K562 (cell line): ENCODE results near the gene FGFBP2. TPM values are rescaled to one million over a fixed set of nuclear protein-coding genes. Genes with fewer than 3 reads are reported as not detected.

Experiments
- ATAC-seq: fragments of 200-7000 bp; cut with Tn5 transposase; 3 replicates; pipeline ENCODE4 v1.9.1; 2020; ENCODE audit warnings: moderate library complexity
- BruUV-seq: library from RNA; stranded (reverse); fragments of 400-500 nt; replicated peaks from 2 replicates; lab custom pipeline; 2021; lab: Mats Ljungman, UMichigan
- CTCF ChIA-PET: fragments of 300-600 bp; formaldehyde crosslinking; extraction: SDS; loops from one replicate; lab custom pipeline; 2021; ENCODE audit warnings: low intra/inter-chr PET ratio; lab: Yijun Ruan, JAX
- POLR2A ChIA-PET: fragments of 300-600, 350-650 bp; sonication (Branson Sonifier 250); formaldehyde crosslinking; extraction: SDS; loops from one replicate; lab custom pipeline; 2021; ENCODE audit warnings: antibody characterized with exemption, inconsistent platforms; lab: Yijun Ruan, JAX
- DNase-seq, 4 experiments: peaks; one replicate each; pipeline versions ENCODE4 v3.0.0 to v3.0.0-alpha.2; 2011 to 2018; ENCODE audit warnings: low spot score in 3 of 4, mixed read lengths in 3 of 4; ENCODE audit errors: extremely low read depth in 1 of 4
- FAIRE-seq: peaks from 2 replicates; lab custom pipeline; 2011; peaks lifted over from hg19 to GRCh38; lab: Jason Lieb, UNC
- H2AFZ ChIP-seq: 2 replicates; pipeline ENCODE4 v1.6.0; 2011; ENCODE audit warnings: low read depth, low read length, control low read depth, inconsistent platforms
- H3K27ac ChIP-seq: fragments of 200-600 bp; 3 replicates; pipeline ENCODE4 v1.8.0; 2011; ENCODE audit warnings: low read depth, mild to moderate bottlenecking, control low read depth, inconsistent platforms, low read length, moderate library complexity, mixed read lengths; ENCODE audit errors: extremely low read depth
- H3K27me3 ChIP-seq, 2 experiments: fragments of 300-600 bp in 1 of 2; 2 replicates in 1 of 2; 3 replicates in 1 of 2; pipeline versions ENCODE4 v1.6.0 to v1.8.0; 2011; ENCODE audit warnings: inconsistent platforms in 2 of 2, low read length in 2 of 2, mild to moderate bottlenecking in 1 of 2, mixed read lengths in 1 of 2, moderate library complexity in 1 of 2; ENCODE audit not compliant: control insufficient read depth in 2 of 2, insufficient read depth in 2 of 2
- H3K36me3 ChIP-seq: fragments of 300-600 bp; 3 replicates; pipeline ENCODE4 v1.8.0; 2011; ENCODE audit warnings: mild to moderate bottlenecking, low read length, inconsistent platforms; ENCODE audit not compliant: control insufficient read depth, insufficient read depth
- H3K4me1 ChIP-seq, 2 experiments: fragments of 200-600 bp in 1 of 2; replicated peaks in 1 of 2; 2 replicates in 1 of 2; 3 replicates in 1 of 2; pipeline versions ENCODE4 v1.5.1 to v1.8.0; 2011; ENCODE audit warnings: inconsistent platforms in 2 of 2, low read length in 2 of 2, mild to moderate bottlenecking in 1 of 2, mixed read lengths in 1 of 2, moderate library complexity in 1 of 2; ENCODE audit not compliant: control insufficient read depth in 2 of 2, insufficient read depth in 2 of 2
- H3K4me2 ChIP-seq: 2 replicates; pipeline ENCODE4 v1.6.1; 2011; ENCODE audit warnings: low read length, control low read depth, inconsistent platforms, mixed read lengths; ENCODE audit not compliant: insufficient read depth
- H3K4me3 ChIP-seq: fragments of 200-600 bp; sonication (generic), shearing (Covaris generic); 2 replicates; pipeline ENCODE4 v1.5.1; 2016; ENCODE audit warnings: control low read depth, inconsistent platforms
- H3K79me2 ChIP-seq: fragments of 200-600 bp; 3 replicates; pipeline ENCODE4 v1.8.0; 2011; ENCODE audit warnings: low read length, inconsistent platforms; ENCODE audit not compliant: control insufficient read depth, insufficient read depth
- H3K9ac ChIP-seq, 2 experiments: 2 replicates each; pipeline versions ENCODE4 v1.6.0 to v1.6.1; 2011; ENCODE audit warnings: low read depth in 2 of 2, low read length in 2 of 2, control low read depth in 1 of 2, inconsistent platforms in 1 of 2, mild to moderate bottlenecking in 1 of 2, mixed read lengths in 1 of 2; ENCODE audit not compliant: insufficient read depth in 1 of 2
- H3K9me1 ChIP-seq: one replicate; pipeline ENCODE4 v1.6.0; 2011; ENCODE audit warnings: inconsistent platforms, mild to moderate bottlenecking, low read length, moderate library complexity; ENCODE audit not compliant: control insufficient read depth, insufficient read depth
- H3K9me3 ChIP-seq: replicated peaks from 2 replicates; pipeline ENCODE4 v1.5.1; 2011; ENCODE audit warnings: low read depth, low read length, inconsistent platforms; ENCODE audit not compliant: control insufficient read depth, insufficient read depth
- H4K20me1 ChIP-seq: replicated peaks from 2 replicates; pipeline ENCODE4 v1.6.1; 2011; ENCODE audit warnings: low read length, inconsistent platforms, mixed read lengths; ENCODE audit not compliant: control insufficient read depth, insufficient read depth
- ARID1B ChIP-seq: fragments of 450-650 bp; IDR thresholded peaks from 2 replicates; pipeline ENCODE4 v1.6.1; 2016; ENCODE audit warnings: antibody characterized with exemption, mild to moderate bottlenecking, inconsistent platforms
- CEBPZ ChIP-seq: fragments of 150-350 bp; IDR thresholded peaks from 2 replicates; pipeline ENCODE4 v1.6.1; 2014; ENCODE audit warnings: low read depth, mild to moderate bottlenecking, low read length, borderline replicate concordance
- CREB3 ChIP-seq: fragments of 450-650 bp; conservative IDR thresholded peaks from 2 replicates; pipeline ENCODE4 v1.6.1; 2016; ENCODE audit warnings: missing genetic modification characterization, low read depth, mild to moderate bottlenecking, missing compliant biosample characterization, moderate library complexity
- MAFF ChIP-seq: IDR thresholded peaks from 2 replicates; pipeline ENCODE4 v1.6.1; 2012; ENCODE audit warnings: low read length, improper control_type of control experiment
- PKNOX1 ChIP-seq: fragments of 450-650 bp; IDR thresholded peaks from 2 replicates; pipeline ENCODE4 v1.6.1; 2016
- PTBP1 ChIP-seq: fragments of 200-400 bp; formaldehyde crosslinking; IDR thresholded peaks from 2 replicates; pipeline ENCODE4 v1.6.1; 2017; ENCODE audit warnings: low read depth, low read length
- RNF219 ChIP-seq: fragments of 250-450 bp; sonication (Bioruptor Pico); IDR thresholded peaks from 2 replicates; pipeline ENCODE4 v1.5.0; 2022; ENCODE audit warnings: mild to moderate bottlenecking
- TEAD2 ChIP-seq: fragments of 450-650 bp; IDR thresholded peaks from 2 replicates; pipeline ENCODE4 v1.6.1; 2016; ENCODE audit warnings: missing genetic modification characterization, control low read depth, missing compliant biosample characterization
- TFAP4 ChIP-seq: sonication (generic); formaldehyde crosslinking; IDR thresholded peaks from 2 replicates; pipeline ENCODE4 v1.8.0; 2022; ENCODE audit warnings: missing genetic modification reagents, mild to moderate bottlenecking, moderate library complexity, borderline replicate concordance
- ZNF707 ChIP-seq: fragments of 250-450 bp; sonication (Bioruptor Pico); conservative IDR thresholded peaks from 2 replicates; pipeline ENCODE4 v1.8.0; 2022; ENCODE audit warnings: inconsistent platforms, mild to moderate bottlenecking, moderate library complexity
- WGBS: fragments of 100-300 bp; shearing (Covaris generic); methylation state at CpG from one replicate; pipeline ENCODE4 v1.1.6; 2016; ENCODE audit warnings: low coverage, mixed read lengths; ENCODE audit not compliant: insufficient coverage; ENCODE audit errors: missing lambda C conversion rate; 5-methylcytosine and 5-hydroxymethylcytosine counted together
- in situ Hi-C: fragments of 300-500 bp; cut with MboI; formaldehyde crosslinking; loops from 4 replicates; pipeline ENCODE4 v1.15.0; 2018; ENCODE audit warnings: inconsistent platforms, mixed read lengths
- intact Hi-C: fragments of 100-400 bp; cut with micrococcal nuclease; formaldehyde crosslinking; loops from 2 replicates; pipeline ENCODE4 v1.14.2; 2022
- polyA plus RNA-seq, 8 experiments: library from polyadenylated mRNA; depleted of rRNA in 4 of 8; stranded (reverse) in 5 of 8; unstranded in 3 of 8; fragments of >200 nt; fragmentation: Nextera tagmentation in 2 of 8; fragmentation: Illumina TruSeq in 1 of 8; extraction: Ambion mirVana in 2 of 8; extraction: Trizol in 1 of 8; gene quantifications; 2 replicates each; pipeline versions ENCODE4 v1.2.1 to v1.2.3, GENCODE V29; 2011 to 2014; ENCODE audit warnings: inconsistent platforms in 1 of 8, missing spikeins in 1 of 8
- total RNA-seq, 7 experiments: library from RNA; depleted of rRNA in 6 of 7; stranded (reverse); fragments of >200 nt in 6 of 7; fragmentation: Illumina TruSeq in 2 of 7; extraction: Trizol in 2 of 7; gene quantifications; 2 replicates each; pipeline versions ENCODE4 v1.2.1 to v1.2.3, GENCODE V29; 2011 to 2021; ENCODE audit warnings: low replicate concordance in 1 of 7
- TF ChIP-seq, protein P1 (sequence below): fragments of 450-650 bp; formaldehyde crosslinking; conservative IDR thresholded peaks from 2 replicates; pipeline ENCODE4 v1.4.0; 2022; ENCODE audit warnings: mild to moderate bottlenecking, missing genetic modification characterization
- TF ChIP-seq, protein P2 (sequence below): fragments of 250-450 bp; sonication (Bioruptor Pico); IDR thresholded peaks from 2 replicates; pipeline ENCODE4 v1.8.0; 2021; ENCODE audit warnings: moderate library complexity, mild to moderate bottlenecking, inconsistent platforms

Gene FGFBP2
- total and polyA plus RNA-seq, 9 of the 15 experiments (the other 6 are each of a cell fraction or from before 2014, with no cell fraction given) = not detected

DNA sequence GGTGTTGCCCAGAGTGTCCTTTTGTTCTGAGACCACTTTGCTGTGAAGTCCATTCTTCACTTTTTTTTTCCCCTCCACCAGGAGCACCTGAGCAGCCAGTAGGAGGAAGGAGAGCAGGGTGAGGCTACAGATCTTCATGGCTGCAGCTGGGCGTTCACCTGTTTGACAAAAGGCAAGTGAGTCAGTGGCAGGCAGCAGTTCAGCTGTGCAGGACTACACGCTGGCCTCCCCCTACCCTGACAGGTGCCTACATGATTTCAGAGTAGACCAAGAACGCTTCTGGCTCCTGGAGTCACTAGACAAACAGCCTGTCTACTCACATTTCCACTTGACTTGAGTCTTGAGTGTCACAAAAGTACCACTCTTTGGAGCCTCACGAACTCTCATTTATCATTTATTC, 26.5 kb downstream of the FGFBP2 start:
- FAIRE-seq = no peak
- intact Hi-C loops = no loop called here
- no peak overlapping the region for H3K27ac ChIP-seq
- H3K36me3 ChIP-seq = no peaks in the 10 kb centered on the region
- no peaks in the 10 kb centered on the region for H3K79me2 ChIP-seq
- ChIA-PET CTCF (no interaction called here), POLR2A (interaction anchor here (1.0 kb wide), 1 partner anchor 20 kb away, joined by 4 read pairs; no protein-coding TSS in a partner anchor)
- no peak overlapping the region for H2AFZ ChIP-seq
- H4K20me1 ChIP-seq = no peaks in the 10 kb centered on the region; the same call in 1 of the 2 replicates
- 0% methylated on average over 4 of the region's 4 CpGs for WGBS
- no peak overlapping the region for H3K4me3 ChIP-seq
- no peak overlapping the region for H3K9ac ChIP-seq
- H3K9me3 ChIP-seq = no peaks in the 10 kb centered on the region
- in situ Hi-C loops = no loop called here
- H3K4me2 ChIP-seq = no peak overlapping the region
- BruUV-seq = no TSS peak
- no peaks in the 10 kb centered on the region for H3K4me1 ChIP-seq
- H3K27me3 ChIP-seq = peaks cover 2 to 10% of the 10 kb centered on the region in 2 experiments; a peak in 3 of 5 replicates
- no peaks in the 10 kb centered on the region for H3K9me1 ChIP-seq
- no peak for DNase-seq
- no peak for ATAC-seq
- TF ChIP-seq TFAP4 = no peak
- TF ChIP-seq PTBP1 = no peak
- TF ChIP-seq, protein P1, sequence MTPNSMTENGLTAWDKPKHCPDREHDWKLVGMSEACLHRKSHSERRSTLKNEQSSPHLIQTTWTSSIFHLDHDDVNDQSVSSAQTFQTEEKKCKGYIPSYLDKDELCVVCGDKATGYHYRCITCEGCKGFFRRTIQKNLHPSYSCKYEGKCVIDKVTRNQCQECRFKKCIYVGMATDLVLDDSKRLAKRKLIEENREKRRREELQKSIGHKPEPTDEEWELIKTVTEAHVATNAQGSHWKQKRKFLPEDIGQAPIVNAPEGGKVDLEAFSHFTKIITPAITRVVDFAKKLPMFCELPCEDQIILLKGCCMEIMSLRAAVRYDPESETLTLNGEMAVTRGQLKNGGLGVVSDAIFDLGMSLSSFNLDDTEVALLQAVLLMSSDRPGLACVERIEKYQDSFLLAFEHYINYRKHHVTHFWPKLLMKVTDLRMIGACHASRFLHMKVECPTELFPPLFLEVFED (CRISPR knock-in tag) = no peak
- TF ChIP-seq, protein P2, sequence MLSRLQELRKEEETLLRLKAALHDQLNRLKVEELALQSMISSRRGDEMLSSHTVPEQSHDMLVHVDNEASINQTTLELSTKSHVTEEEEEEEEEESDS (CRISPR knock-in tag) = no peak
- TF ChIP-seq RNF219 (CRISPR knock-in tag) = no peak
- TF ChIP-seq PKNOX1 = no peak
- TF ChIP-seq ARID1B = no peak
- no peak for TF ChIP-seq CREB3
- no peak for TF ChIP-seq TEAD2 (tag)
- TF ChIP-seq MAFF = no peak
- no peak for TF ChIP-seq ZNF707
- no peak for TF ChIP-seq CEBPZ
